ENCODE data around the gene ADORA2B.

GRCh38 chr17:15952916-15953790 lies 8.2 kb downstream of the ADORA2B start:
- TF ChIP-seq EZH2 (IDR thresholded peaks at IDR 0.05; ENCODE audit: insufficient read depth, poor library complexity, severe bottlenecking) (no peak), EZH2phosphoT487 (IDR thresholded peaks at IDR 0.05; ENCODE audit: insufficient read depth, low read depth) (no peak)

Measured in GM23248 (cell line).